Measurements from ENCODE around the gene ST7L. TPM values are rescaled to one million over a fixed set of nuclear protein-coding genes. Genes with fewer than 3 reads are reported as not detected.

The ST7L gene
- total RNA-seq, 1 donor from 2014 or later, result 21.2 TPM

DNA sequence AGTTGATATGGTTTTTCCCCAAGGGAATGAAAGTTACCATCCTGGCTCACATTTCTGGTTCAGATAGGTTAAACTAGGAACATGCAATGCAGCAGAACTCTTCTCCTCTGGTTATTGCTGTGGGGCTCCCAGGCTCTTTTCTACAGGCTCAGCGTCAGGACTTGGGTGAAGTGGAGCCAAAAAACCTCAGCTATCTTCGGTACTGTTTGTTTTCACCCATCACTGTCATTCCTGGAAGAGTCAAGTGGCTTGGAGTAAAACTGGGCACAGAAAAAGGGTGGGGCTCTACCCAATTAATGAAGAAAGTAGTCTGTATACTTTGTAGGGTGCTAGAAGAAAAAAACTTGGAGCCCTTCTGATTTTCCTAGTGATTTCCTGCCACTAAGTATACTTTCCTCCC, 100.8 kb downstream of the ST7L start:
- H3K27ac Mint-ChIP-seq, result no peak overlapping the region
- DNase-seq (ENCODE audit: low spot score, unreplicated experiment), result no peak
- peaks cover 3% of the 10 kb centered on the region for H3K36me3 Mint-ChIP-seq (ENCODE audit: insufficient read depth)
- no peaks in the 10 kb centered on the region for H3K9me3 Mint-ChIP-seq (ENCODE audit: low read depth)
- peaks cover 6% of the 10 kb centered on the region for H3K4me1 Mint-ChIP-seq (ENCODE audit: low read depth)
- no peak overlapping the region for H3K4me3 Mint-ChIP-seq (ENCODE audit: low read depth)
- H3K27me3 Mint-ChIP-seq, result peaks cover 25% of the 10 kb centered on the region
- TF ChIP-seq, protein P1, sequence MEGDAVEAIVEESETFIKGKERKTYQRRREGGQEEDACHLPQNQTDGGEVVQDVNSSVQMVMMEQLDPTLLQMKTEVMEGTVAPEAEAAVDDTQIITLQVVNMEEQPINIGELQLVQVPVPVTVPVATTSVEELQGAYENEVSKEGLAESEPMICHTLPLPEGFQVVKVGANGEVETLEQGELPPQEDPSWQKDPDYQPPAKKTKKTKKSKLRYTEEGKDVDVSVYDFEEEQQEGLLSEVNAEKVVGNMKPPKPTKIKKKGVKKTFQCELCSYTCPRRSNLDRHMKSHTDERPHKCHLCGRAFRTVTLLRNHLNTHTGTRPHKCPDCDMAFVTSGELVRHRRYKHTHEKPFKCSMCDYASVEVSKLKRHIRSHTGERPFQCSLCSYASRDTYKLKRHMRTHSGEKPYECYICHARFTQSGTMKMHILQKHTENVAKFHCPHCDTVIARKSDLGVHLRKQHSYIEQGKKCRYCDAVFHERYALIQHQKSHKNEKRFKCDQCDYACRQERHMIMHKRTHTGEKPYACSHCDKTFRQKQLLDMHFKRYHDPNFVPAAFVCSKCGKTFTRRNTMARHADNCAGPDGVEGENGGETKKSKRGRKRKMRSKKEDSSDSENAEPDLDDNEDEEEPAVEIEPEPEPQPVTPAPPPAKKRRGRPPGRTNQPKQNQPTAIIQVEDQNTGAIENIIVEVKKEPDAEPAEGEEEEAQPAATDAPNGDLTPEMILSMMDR (IDR thresholded peaks at IDR 0.05; ENCODE audit: unreplicated experiment), result no peak

DNA sequence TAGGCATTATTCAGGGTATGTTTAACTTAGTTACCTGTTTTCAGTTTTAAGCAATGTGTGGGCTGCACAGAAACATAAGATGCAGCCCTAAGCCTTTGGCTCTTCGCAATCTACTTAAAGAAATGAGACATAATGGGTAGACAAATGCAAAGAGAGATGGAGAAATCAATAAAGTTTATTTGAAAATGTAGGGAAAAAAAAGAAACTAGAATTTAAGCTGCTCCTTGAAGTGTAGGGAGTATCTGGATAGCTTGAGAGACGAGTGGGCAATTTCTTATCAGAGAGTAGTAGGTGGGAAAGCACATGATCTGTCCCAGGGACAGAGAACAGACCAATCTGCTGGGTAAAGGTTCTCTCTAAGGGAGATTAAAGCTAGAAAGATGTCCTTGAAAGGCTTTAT, 101.3 kb downstream of the ST7L start:
- Mint-ChIP-seq H3K4me3 (ENCODE audit: low read depth) (no peak overlapping the region), H3K4me1 (ENCODE audit: low read depth) (peaks cover 6% of the 10 kb centered on the region)
- TF ChIP-seq, protein P1 (IDR thresholded peaks at IDR 0.05; ENCODE audit: unreplicated experiment), result no peak

GRCh38 chr1:112517231-112517630, 101.7 kb downstream of the ST7L start:
- Mint-ChIP-seq H3K4me3 (ENCODE audit: low read depth) (no peak overlapping the region), H3K27ac (no peak overlapping the region), H3K27me3 (peaks cover 35% of the 10 kb centered on the region), H3K9me3 (ENCODE audit: low read depth) (no peaks in the 10 kb centered on the region), H3K36me3 (ENCODE audit: insufficient read depth) (peaks cover 3% of the 10 kb centered on the region), H3K4me1 (ENCODE audit: low read depth) (peaks cover 6% of the 10 kb centered on the region)
- TF ChIP-seq, protein P1 (IDR thresholded peaks at IDR 0.05; ENCODE audit: unreplicated experiment), result no peak
- DNase-seq (ENCODE audit: low spot score, unreplicated experiment), result no peak

More for the DNA sequence above, 101.3 kb downstream of the ST7L start:
- Mint-ChIP-seq H3K9me3 (ENCODE audit: low read depth) (no peaks in the 10 kb centered on the region), H3K27ac (no peak overlapping the region), H3K36me3 (ENCODE audit: insufficient read depth) (peaks cover 3% of the 10 kb centered on the region), H3K27me3 (peaks cover 30% of the 10 kb centered on the region)
- no peak for DNase-seq (ENCODE audit: low spot score, unreplicated experiment)

- Mint-ChIP-seq H3K9me3 (ENCODE audit: low read depth) (no peaks in the 10 kb centered on the region), H3K36me3 (ENCODE audit: insufficient read depth) (peaks cover 3% of the 10 kb centered on the region), H3K4me3 (ENCODE audit: low read depth) (no peak overlapping the region), H3K4me1 (ENCODE audit: low read depth) (peaks cover 6% of the 10 kb centered on the region), H3K27me3 (peaks cover 45% of the 10 kb centered on the region), H3K27ac (no peak overlapping the region)
- no peak for DNase-seq (ENCODE audit: low spot score, unreplicated experiment)
- TF ChIP-seq, protein P1 (IDR thresholded peaks at IDR 0.05; ENCODE audit: unreplicated experiment), result no peak
These were observed 102.8 kb downstream of the ST7L start for GRCh38 chr1:112516141-112516540.

DNA sequence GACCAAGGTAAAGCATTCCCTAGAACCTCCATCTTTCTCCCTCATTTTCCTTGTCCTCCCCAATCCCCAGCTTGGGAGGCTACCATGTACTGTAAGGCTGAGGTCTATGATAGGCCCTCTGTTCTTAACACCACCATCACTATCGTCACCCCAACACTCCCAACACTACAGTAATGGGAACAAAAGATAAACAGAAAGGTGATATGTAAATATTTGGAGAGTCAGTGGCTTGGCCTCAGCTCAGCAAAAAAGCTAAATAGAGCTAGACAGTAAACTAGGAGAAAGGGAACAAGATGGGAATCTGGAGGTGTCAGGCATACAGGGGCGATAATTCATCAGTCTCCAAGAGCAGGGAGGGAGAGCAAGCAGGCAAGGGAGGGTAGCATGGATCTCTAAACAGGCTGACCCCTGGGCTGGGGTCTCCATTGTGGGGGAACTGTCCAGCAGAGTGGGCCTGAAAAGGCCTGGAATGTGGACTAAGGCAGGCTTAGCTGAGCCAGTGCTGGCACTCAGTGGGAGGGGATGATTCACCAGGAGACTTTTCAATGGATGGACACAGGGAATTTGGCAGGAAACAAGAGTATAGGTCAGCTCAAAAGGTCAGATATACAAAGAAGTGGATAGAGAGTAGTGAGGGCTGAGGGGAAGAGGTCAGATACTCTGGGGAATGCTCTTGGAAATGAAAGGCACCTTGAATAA, 103.5 kb downstream of the ST7L start:
- TF ChIP-seq, protein P1 (IDR thresholded peaks at IDR 0.05; ENCODE audit: unreplicated experiment), result no peak
- H3K27ac Mint-ChIP-seq, result no peak overlapping the region
- no peaks in the 10 kb centered on the region for H3K9me3 Mint-ChIP-seq (ENCODE audit: low read depth)
- no peak overlapping the region for H3K4me3 Mint-ChIP-seq (ENCODE audit: low read depth)
- H3K27me3 Mint-ChIP-seq, result peaks cover 52% of the 10 kb centered on the region
- DNase-seq (ENCODE audit: low spot score, unreplicated experiment), result no peak
- peaks cover 6% of the 10 kb centered on the region for H3K4me1 Mint-ChIP-seq (ENCODE audit: low read depth)
- peaks cover 3% of the 10 kb centered on the region for H3K36me3 Mint-ChIP-seq (ENCODE audit: insufficient read depth)

All from progenitor cell of endocrine pancreas (in vitro differentiated cells).